GM23338 (cell line): Measurements from ENCODE around the gene AP1S1. TPM values are rescaled to one million over a fixed set of nuclear protein-coding genes. Genes with fewer than 3 reads are reported as not detected.

Experiments used
- ATAC-seq: fragments of 200-7000 bp; cut with Tn5 transposase; 3 replicates; pipeline ENCODE4 v1.9.1; 2020
- DNase-seq: peaks from one replicate; pipeline ENCODE4 v3.0.0-alpha.2; 2015; ENCODE audit warnings: low spot score
- H2AFZ ChIP-seq: fragments of 200-600 bp; sonication (generic); 2 replicates; pipeline ENCODE4 v1.8.0; 2016; ENCODE audit warnings: antibody characterized with exemption, mild to moderate bottlenecking, moderate library complexity
- H3F3A ChIP-seq: fragments of 200-600 bp; sonication (generic); replicated peaks from 2 replicates; pipeline ENCODE4 v1.8.0; 2017; ENCODE audit warnings: antibody characterized with exemption, mixed run types, low read depth
- H3K27ac ChIP-seq: fragments of 200-600 bp; sonication (generic); 2 replicates; pipeline ENCODE4 v1.6.1; 2016; ENCODE audit warnings: low read depth
- H3K27me3 ChIP-seq: fragments of 200-600 bp; sonication (generic); 2 replicates; pipeline ENCODE4 v1.8.0; 2016; ENCODE audit warnings: mild to moderate bottlenecking, mixed run types, moderate library complexity; ENCODE audit not compliant: insufficient read depth
- H3K36me3 ChIP-seq: fragments of 200-600 bp; sonication (generic); 2 replicates; pipeline ENCODE4 v1.8.0; 2016; ENCODE audit warnings: mild to moderate bottlenecking; ENCODE audit not compliant: insufficient read depth
- H3K4me1 ChIP-seq: fragments of 200-600 bp; sonication (generic); 2 replicates; pipeline ENCODE4 v1.8.0; 2016; ENCODE audit warnings: mild to moderate bottlenecking, moderate library complexity; ENCODE audit not compliant: insufficient read depth
- H3K4me2 ChIP-seq: fragments of 200-600 bp; sonication (generic); 2 replicates; pipeline ENCODE4 v1.7.1; 2017; ENCODE audit warnings: mixed run types
- H3K4me3 ChIP-seq: fragments of 200-600 bp; sonication (generic); 2 replicates; pipeline ENCODE4 v1.6.1; 2016; ENCODE audit warnings: mixed run types
- H3K79me2 ChIP-seq: fragments of 200-600 bp; sonication (generic); replicated peaks from 2 replicates; pipeline ENCODE4 v1.8.0; 2017; ENCODE audit warnings: mild to moderate bottlenecking; ENCODE audit not compliant: insufficient read depth
- H3K9me2 ChIP-seq: fragments of 200-600 bp; sonication (generic); 2 replicates; pipeline ENCODE4 v1.8.0; 2017; ENCODE audit not compliant: insufficient read depth
- H4K20me1 ChIP-seq: fragments of 200-600 bp; sonication (generic); replicated peaks from 2 replicates; pipeline ENCODE4 v1.8.0; 2017; ENCODE audit warnings: mild to moderate bottlenecking; ENCODE audit not compliant: insufficient read depth
- H3K27ac Mint-ChIP-seq: 2 replicates; pipeline ENCODE4 v1.8.0; 2020; ENCODE audit warnings: inconsistent platforms, mild to moderate bottlenecking, moderate library complexity, mixed read lengths
- H3K27me3 Mint-ChIP-seq: 3 replicates; pipeline ENCODE4 v1.8.0; 2022; ENCODE audit warnings: low read depth, mild to moderate bottlenecking, moderate library complexity, mixed read lengths, inconsistent platforms; ENCODE audit not compliant: insufficient read depth, poor library complexity
- H3K36me3 Mint-ChIP-seq: 3 replicates; pipeline ENCODE4 v1.8.0; 2021; ENCODE audit warnings: low read depth, mild to moderate bottlenecking, inconsistent platforms, moderate library complexity, mixed read lengths
- H3K4me1 Mint-ChIP-seq: 3 replicates; pipeline ENCODE4 v1.8.0; 2020; ENCODE audit warnings: mild to moderate bottlenecking, inconsistent platforms, mixed read lengths
- H3K4me3 Mint-ChIP-seq: 3 replicates; pipeline ENCODE4 v1.8.0; 2021; ENCODE audit warnings: moderate library complexity, mild to moderate bottlenecking, inconsistent platforms, mixed read lengths
- H3K9me3 Mint-ChIP-seq: 3 replicates; pipeline ENCODE4 v1.8.0; 2020; ENCODE audit warnings: moderate library complexity, mild to moderate bottlenecking, inconsistent platforms, mixed read lengths
- CREB1 ChIP-seq: fragments of 250-450 bp; sonication (Bioruptor Pico); IDR thresholded peaks from 2 replicates; pipeline ENCODE4 v1.5.0; 2020; ENCODE audit warnings: low read depth, mild to moderate bottlenecking, moderate library complexity
- CTCF ChIP-seq, 2 experiments: fragments of 200-600 bp in 1 of 2; sonication (generic) in 1 of 2; conservative IDR thresholded peaks; 2 replicates each; pipeline versions ENCODE4 v1.5.1 to v1.6.1; 2016 to 2017; ENCODE audit warnings: antibody characterized with exemption in 2 of 2, low read depth in 2 of 2, mild to moderate bottlenecking in 2 of 2, moderate library complexity in 1 of 2
- ETS1 ChIP-seq: IDR thresholded peaks from 2 replicates; pipeline ENCODE4 v1.6.1; 2016; ENCODE audit warnings: antibody characterized with exemption
- EZH2 ChIP-seq: fragments of 200-600 bp; sonication (generic); IDR thresholded peaks from one replicate; pipeline ENCODE4 v1.8.0; 2017; ENCODE audit warnings: antibody characterized with exemption, mild to moderate bottlenecking, low read depth; ENCODE audit not compliant: unreplicated experiment
- EZH2phosphoT487 ChIP-seq: fragments of 200-600 bp; sonication (generic); IDR thresholded peaks from one replicate; pipeline ENCODE4 v1.8.1; 2018; ENCODE audit warnings: antibody characterized with exemption; ENCODE audit not compliant: unreplicated experiment
- JUNB ChIP-seq: IDR thresholded peaks from one replicate; pipeline ENCODE4 v1.6.1; 2016; ENCODE audit warnings: antibody characterized with exemption; ENCODE audit not compliant: unreplicated experiment
- POLR2AphosphoS5 ChIP-seq: IDR thresholded peaks from 2 replicates; pipeline ENCODE4 v1.6.1; 2016; ENCODE audit warnings: antibody characterized with exemption, low read depth
- REST ChIP-seq: IDR thresholded peaks from one replicate; pipeline ENCODE4 v1.6.1; 2018; ENCODE audit warnings: antibody characterized with exemption; ENCODE audit not compliant: unreplicated experiment
- STAT1 ChIP-seq: IDR thresholded peaks from one replicate; pipeline ENCODE4 v1.6.1; 2016; ENCODE audit warnings: antibody characterized with exemption; ENCODE audit not compliant: unreplicated experiment
- ZNF114 ChIP-seq: fragments of 250-450 bp; sonication (Bioruptor Pico); IDR thresholded peaks from 2 replicates; pipeline ENCODE4 v1.5.0; 2020; ENCODE audit warnings: mild to moderate bottlenecking, moderate library complexity
- ZNF331 ChIP-seq: fragments of 250-450 bp; sonication (Bioruptor Pico); IDR thresholded peaks from 2 replicates; pipeline ENCODE4 v1.5.0; 2020; ENCODE audit warnings: low read depth, mild to moderate bottlenecking, moderate library complexity
- ZNF462 ChIP-seq: fragments of 250-450 bp; sonication (Bioruptor Pico); IDR thresholded peaks from 2 replicates; pipeline ENCODE4 v1.5.0; 2020; ENCODE audit warnings: mild to moderate bottlenecking, moderate library complexity
- polyA plus RNA-seq: library from polyadenylated mRNA; unstranded; fragments of >200 nt; fragmentation: Nextera tagmentation; extraction: Ambion mirVana; gene quantifications from 2 replicates; pipeline ENCODE4 v1.2.1, GENCODE V29; 2016
- total RNA-seq: library from RNA; depleted of rRNA; stranded (reverse); fragments of >200 nt; shearing (Covaris generic); gene quantifications from 2 replicates; pipeline ENCODE4 v1.2.3, GENCODE V29; 2014

The AP1S1 gene
- total and polyA plus RNA-seq, 2 experiments from 2014 or later: 11.5 to 60.6 TPM

GRCh38 chr7:101151908-101152651, 2.2 kb upstream of the AP1S1 start:
- H3K27me3 ChIP-seq: peaks cover 12% of the 10 kb centered on the region; the same call in 1 of the 2 replicates
- Mint-ChIP-seq H3K9me3 (peaks cover 11% of the 10 kb centered on the region; the same call in 2 of the 3 replicates), H3K27ac (no peak overlapping the region), H3K4me1 (peaks cover 19% of the 10 kb centered on the region), H3K27me3 (peaks cover 33% of the 10 kb centered on the region), H3K36me3 (peaks cover 7% of the 10 kb centered on the region), H3K4me3 (no peak overlapping the region)
- H3K36me3 ChIP-seq: no peaks in the 10 kb centered on the region; the same call in 1 of the 2 replicates
- no peak overlapping the region for H3K27ac ChIP-seq
- H4K20me1 ChIP-seq: no peaks in the 10 kb centered on the region
- H3K4me3 ChIP-seq: no peak overlapping the region
- H3K9me2 ChIP-seq: peaks cover 4% of the 10 kb centered on the region; the same call in 1 of the 2 replicates
- H3K4me2 ChIP-seq: no peak overlapping the region
- TF ChIP-seq ZNF114 (CRISPR knock-in tag) (no peak), CTCF (conservative IDR thresholded peaks at IDR 0.05; ENCODE audit: low read depth in 2 of 2) (no peak), EZH2phosphoT487 (no peak), ZNF331 (no peak), POLR2AphosphoS5 (no peak), ETS1 (no peak), REST (no peak), CREB1 (CRISPR knock-in tag) (no peak), STAT1 (no peak), ZNF462 (CRISPR knock-in tag) (no peak), EZH2 (no peak), JUNB (no peak)
- ATAC-seq (no peak), DNase-seq (no peak)
- peaks cover 23% of the 10 kb centered on the region for H3K4me1 ChIP-seq
- peaks cover 16% of the 10 kb centered on the region for H3F3A ChIP-seq
- H3K79me2 ChIP-seq: peaks cover 14% of the 10 kb centered on the region
- no peak overlapping the region for H2AFZ ChIP-seq
